Type B pancreatic cell (in vitro differentiated cells): ENCODE measurements around the gene MPDZ. TPM values are rescaled to one million over a fixed set of nuclear protein-coding genes. Genes with fewer than 3 reads are reported as not detected.

Experiments used
- DNase-seq: peaks from one replicate; pipeline ENCODE4 v3.0.0; 2021; ENCODE audit warnings: mixed read lengths; ENCODE audit not compliant: unreplicated experiment; ENCODE audit errors: extremely low spot score
- H3K27ac Mint-ChIP-seq: 2 replicates; pipeline ENCODE4 v1.8.0; 2021; ENCODE audit warnings: mild to moderate bottlenecking, mixed read lengths
- H3K27me3 Mint-ChIP-seq: 2 replicates; pipeline ENCODE4 v1.8.0; 2021; ENCODE audit warnings: mixed read lengths
- H3K36me3 Mint-ChIP-seq: 2 replicates; pipeline ENCODE4 v1.8.0; 2021; ENCODE audit warnings: mixed read lengths
- H3K4me1 Mint-ChIP-seq: one replicate; pipeline ENCODE4 v1.8.0; 2021; ENCODE audit warnings: mixed read lengths; ENCODE audit not compliant: unreplicated experiment
- H3K4me3 Mint-ChIP-seq: 2 replicates; pipeline ENCODE4 v1.8.0; 2021; ENCODE audit warnings: mild to moderate bottlenecking, mixed read lengths
- H3K9me3 Mint-ChIP-seq: 2 replicates; pipeline ENCODE4 v1.8.0; 2021; ENCODE audit warnings: mixed read lengths
- CTCF ChIP-seq: fragments of 200-600 bp; sonication (generic); conservative IDR thresholded peaks from 2 replicates; pipeline ENCODE4 v1.5.0; 2021; ENCODE audit warnings: antibody characterized with exemption, mild to moderate bottlenecking
- total RNA-seq: library from RNA; stranded (reverse); gene quantifications from 2 replicates; pipeline ENCODE4 v1.2.1, GENCODE V29; 2021; ENCODE audit warnings: low replicate concordance

Gene MPDZ
- total RNA-seq, 1 donor from 2014 or later = 53.0 TPM

GRCh38 chr9:13100914-13101572 is 178.4 kb downstream of the MPDZ start:
- no peak for DNase-seq
- peaks cover 6% of the 10 kb centered on the region for H3K4me1 Mint-ChIP-seq
- TF ChIP-seq CTCF = no peak
- H3K27ac Mint-ChIP-seq = no peak overlapping the region
- no peaks in the 10 kb centered on the region for H3K9me3 Mint-ChIP-seq
- H3K36me3 Mint-ChIP-seq = peaks cover 20% of the 10 kb centered on the region
- H3K4me3 Mint-ChIP-seq = no peak overlapping the region
- no peaks in the 10 kb centered on the region for H3K27me3 Mint-ChIP-seq

GRCh38 chr9:13095056-13095455 is 184.4 kb downstream of the MPDZ start:
- no peak for TF ChIP-seq CTCF
- peaks cover 4% of the 10 kb centered on the region for H3K36me3 Mint-ChIP-seq
- peaks cover 8% of the 10 kb centered on the region for H3K4me1 Mint-ChIP-seq
- DNase-seq = no peak
- no peaks in the 10 kb centered on the region for H3K27me3 Mint-ChIP-seq
- H3K27ac Mint-ChIP-seq = no peak overlapping the region
- no peaks in the 10 kb centered on the region for H3K9me3 Mint-ChIP-seq
- no peak overlapping the region for H3K4me3 Mint-ChIP-seq

- DNase-seq = no peak
- no peak for TF ChIP-seq CTCF
- no peaks in the 10 kb centered on the region for H3K27me3 Mint-ChIP-seq
- H3K27ac Mint-ChIP-seq = no peak overlapping the region
- no peaks in the 10 kb centered on the region for H3K9me3 Mint-ChIP-seq
- peaks cover 17% of the 10 kb centered on the region for H3K4me1 Mint-ChIP-seq
- no peaks in the 10 kb centered on the region for H3K36me3 Mint-ChIP-seq
- H3K4me3 Mint-ChIP-seq = peak overlapping the region; percentile 2
These were observed 188.9 kb downstream of the MPDZ start for GRCh38 chr9:13090628-13091027.

GRCh38 chr9:13089666-13090065 is 189.8 kb downstream of the MPDZ start:
- no peaks in the 10 kb centered on the region for H3K27me3 Mint-ChIP-seq
- no peaks in the 10 kb centered on the region for H3K9me3 Mint-ChIP-seq
- no peak overlapping the region for H3K27ac Mint-ChIP-seq
- no peak for TF ChIP-seq CTCF
- no peaks in the 10 kb centered on the region for H3K36me3 Mint-ChIP-seq
- H3K4me3 Mint-ChIP-seq = no peak overlapping the region
- DNase-seq = no peak
- H3K4me1 Mint-ChIP-seq = peaks cover 17% of the 10 kb centered on the region

GRCh38 chr9:13088720-13089427 is 190.6 kb downstream of the MPDZ start:
- H3K4me3 Mint-ChIP-seq = no peak overlapping the region
- no peak for DNase-seq
- H3K4me1 Mint-ChIP-seq = peaks cover 18% of the 10 kb centered on the region
- TF ChIP-seq CTCF = peak; percentile 91
- no peaks in the 10 kb centered on the region for H3K9me3 Mint-ChIP-seq
- H3K36me3 Mint-ChIP-seq = no peaks in the 10 kb centered on the region
- no peaks in the 10 kb centered on the region for H3K27me3 Mint-ChIP-seq
- peak overlapping the region; percentile 30 for H3K27ac Mint-ChIP-seq
